ENCODE measurements around the gene SUGP1.

DNA sequence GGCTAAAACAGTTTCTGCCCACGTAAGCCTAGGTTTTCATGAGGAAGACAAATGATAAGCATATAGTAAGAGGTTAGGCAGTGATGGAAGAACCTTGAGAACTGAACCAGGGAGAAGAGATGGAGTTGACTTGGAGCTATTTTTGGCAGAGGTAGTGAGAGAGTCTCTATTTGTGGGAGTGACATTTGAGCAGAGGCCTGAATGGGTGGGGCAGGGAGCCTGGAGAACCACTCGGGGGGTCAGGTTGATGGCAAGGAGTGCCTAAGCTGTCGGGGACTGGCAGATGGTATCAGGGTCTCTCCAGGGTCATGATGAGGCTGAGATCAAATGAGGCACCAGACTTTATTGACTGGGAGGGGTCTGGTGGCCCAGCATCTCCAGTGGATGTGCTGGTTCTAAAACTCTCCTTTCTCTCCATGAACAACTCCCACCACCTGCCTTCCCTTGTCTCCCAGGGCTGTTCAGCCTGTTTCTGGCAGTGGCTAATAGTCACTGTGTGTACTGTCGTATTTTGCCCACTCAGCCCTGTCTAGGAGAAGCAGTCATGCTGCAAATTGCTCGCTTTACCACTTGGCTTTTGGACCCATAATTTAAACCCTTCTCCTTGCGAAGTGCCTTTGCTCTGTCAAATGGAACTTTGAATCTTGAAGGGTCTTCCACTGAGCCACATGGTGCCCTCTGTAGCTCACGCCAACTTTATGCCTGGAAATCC, 3.9 kb upstream of the SUGP1 start:
- TF ChIP-seq, protein P1, sequence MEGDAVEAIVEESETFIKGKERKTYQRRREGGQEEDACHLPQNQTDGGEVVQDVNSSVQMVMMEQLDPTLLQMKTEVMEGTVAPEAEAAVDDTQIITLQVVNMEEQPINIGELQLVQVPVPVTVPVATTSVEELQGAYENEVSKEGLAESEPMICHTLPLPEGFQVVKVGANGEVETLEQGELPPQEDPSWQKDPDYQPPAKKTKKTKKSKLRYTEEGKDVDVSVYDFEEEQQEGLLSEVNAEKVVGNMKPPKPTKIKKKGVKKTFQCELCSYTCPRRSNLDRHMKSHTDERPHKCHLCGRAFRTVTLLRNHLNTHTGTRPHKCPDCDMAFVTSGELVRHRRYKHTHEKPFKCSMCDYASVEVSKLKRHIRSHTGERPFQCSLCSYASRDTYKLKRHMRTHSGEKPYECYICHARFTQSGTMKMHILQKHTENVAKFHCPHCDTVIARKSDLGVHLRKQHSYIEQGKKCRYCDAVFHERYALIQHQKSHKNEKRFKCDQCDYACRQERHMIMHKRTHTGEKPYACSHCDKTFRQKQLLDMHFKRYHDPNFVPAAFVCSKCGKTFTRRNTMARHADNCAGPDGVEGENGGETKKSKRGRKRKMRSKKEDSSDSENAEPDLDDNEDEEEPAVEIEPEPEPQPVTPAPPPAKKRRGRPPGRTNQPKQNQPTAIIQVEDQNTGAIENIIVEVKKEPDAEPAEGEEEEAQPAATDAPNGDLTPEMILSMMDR (IDR thresholded peaks at IDR 0.05): no peak
- TF ChIP-seq NR2C2 (CRISPR knock-in tag; IDR thresholded peaks at IDR 0.05) (no peak), NFYB (CRISPR knock-in tag; conservative IDR thresholded peaks at IDR 0.05; ENCODE audit: low read depth) (no peak), IRF2 (CRISPR knock-in tag; IDR thresholded peaks at IDR 0.05; ENCODE audit: borderline replicate concordance, low read depth) (no peak), TEAD4 (CRISPR knock-in tag; IDR thresholded peaks at IDR 0.05) (no peak), CBFB (CRISPR knock-in tag; IDR thresholded peaks at IDR 0.05; ENCODE audit: low read depth) (no peak), SP1 (CRISPR knock-in tag; conservative IDR thresholded peaks at IDR 0.05) (no peak)
- TF ChIP-seq, protein P2, sequence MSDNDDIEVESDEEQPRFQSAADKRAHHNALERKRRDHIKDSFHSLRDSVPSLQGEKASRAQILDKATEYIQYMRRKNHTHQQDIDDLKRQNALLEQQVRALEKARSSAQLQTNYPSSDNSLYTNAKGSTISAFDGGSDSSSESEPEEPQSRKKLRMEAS (CRISPR knock-in tag; IDR thresholded peaks at IDR 0.05): no peak
